ENCODE measurements around the gene EGR4. TPM values are rescaled to one million over a fixed set of nuclear protein-coding genes. Genes with fewer than 3 reads are reported as not detected.

EGR4 gene
- total and polyA plus RNA-seq, 2 experiments from 2014 or later = 0.23 TPM; not detected in 1

- peaks cover 20% of the 10 kb centered on the region for H3K27me3 Mint-ChIP-seq (ENCODE audit: insufficient read depth, low read depth, poor library complexity)
- Histone ChIP-seq H3K4me1 (ENCODE audit: insufficient read depth) (peaks cover 9% of the 10 kb centered on the region), H3K4me2 (peak overlapping the region; percentile 92), H3K4me3 (peak overlapping the region; percentile 84), H3K27ac (ENCODE audit: low read depth) (no peak overlapping the region), H2AFZ (peak overlapping the region; percentile 66), H3K79me2 (replicated peaks; ENCODE audit: insufficient read depth) (peaks cover 48% of the 10 kb centered on the region), H3K27me3 (ENCODE audit: insufficient read depth) (peaks cover 40% of the 10 kb centered on the region), H3K36me3 (ENCODE audit: insufficient read depth) (no peaks in the 10 kb centered on the region), H4K20me1 (replicated peaks; ENCODE audit: insufficient read depth) (peaks cover 29% of the 10 kb centered on the region), H3K9me2 (ENCODE audit: insufficient read depth) (no peaks in the 10 kb centered on the region), H3F3A (replicated peaks; ENCODE audit: low read depth) (peaks cover 6% of the 10 kb centered on the region; the same call in 1 of the 2 replicates)
- H3K9me3 Mint-ChIP-seq = no peaks in the 10 kb centered on the region; the same call in 2 of the 3 replicates
- H3K27ac Mint-ChIP-seq = no peak overlapping the region
- peaks cover 24% of the 10 kb centered on the region for H3K4me1 Mint-ChIP-seq
- peak; percentile 50 for ATAC-seq
- peak; percentile 72 for DNase-seq (ENCODE audit: low spot score)
- H3K36me3 Mint-ChIP-seq (ENCODE audit: low read depth) = no peaks in the 10 kb centered on the region; the same call in 2 of the 3 replicates
- peak overlapping the region; percentile 82 for H3K4me3 Mint-ChIP-seq
- TF ChIP-seq POLR2AphosphoS5 (IDR thresholded peaks at IDR 0.05; ENCODE audit: low read depth) = no peak
- TF ChIP-seq EZH2 (IDR thresholded peaks at IDR 0.05; ENCODE audit: low read depth, unreplicated experiment) = no peak
- TF ChIP-seq ZNF462 (CRISPR knock-in tag; IDR thresholded peaks at IDR 0.05) = no peak
- no peak for TF ChIP-seq REST (IDR thresholded peaks at IDR 0.05; ENCODE audit: unreplicated experiment)
These were observed 9.6 kb downstream of the EGR4 start for GRCh38 chr2:73283545-73284295.

All from GM23338 (cell line).